ENCODE measurements around the gene REL.
"Not testable (repeated sequence)": the region's sequence is repeated elsewhere in the genome, so short reads cannot be mapped to it uniquely, and the experiment has no call there.

REL gene

GRCh38 chr2:60881047-60881932 is at the start of gene REL:
Gene REL (plus strand): TSS chr2:60881574. CDS start chr2:60881841, 267 bp downstream.
- DNase-seq (ENCODE audit: low read depth in 1 of 2, low spot score in 1 of 2), result peak; percentile 74 to 87

- DNase-seq (ENCODE audit: low read depth in 1 of 2, low spot score in 1 of 2), result no peak
These were observed 49.5 kb upstream of the REL start for GRCh38 chr2:60831921-60832320.

DNA sequence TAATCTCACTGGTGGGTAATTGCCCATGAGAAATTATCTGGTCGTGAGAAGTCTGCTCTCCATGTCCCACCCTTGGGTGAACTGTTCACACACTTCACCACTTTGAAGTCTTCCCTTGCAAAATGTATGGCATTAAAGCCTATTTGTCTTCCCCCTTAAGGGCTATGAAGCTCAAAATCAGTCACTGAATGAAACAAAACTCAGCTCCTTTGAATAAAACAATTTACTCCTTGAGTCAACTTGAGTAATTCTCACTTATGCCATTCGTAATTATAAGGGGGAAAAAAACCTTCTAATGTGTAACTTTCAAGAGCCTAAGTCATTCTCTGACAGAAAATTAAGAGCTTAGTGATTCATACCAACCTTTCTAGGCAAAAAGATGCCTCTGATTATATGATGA is 48.8 kb upstream of the REL start:
- no peak for DNase-seq (ENCODE audit: low read depth in 1 of 2, low spot score in 1 of 2)

DNA sequence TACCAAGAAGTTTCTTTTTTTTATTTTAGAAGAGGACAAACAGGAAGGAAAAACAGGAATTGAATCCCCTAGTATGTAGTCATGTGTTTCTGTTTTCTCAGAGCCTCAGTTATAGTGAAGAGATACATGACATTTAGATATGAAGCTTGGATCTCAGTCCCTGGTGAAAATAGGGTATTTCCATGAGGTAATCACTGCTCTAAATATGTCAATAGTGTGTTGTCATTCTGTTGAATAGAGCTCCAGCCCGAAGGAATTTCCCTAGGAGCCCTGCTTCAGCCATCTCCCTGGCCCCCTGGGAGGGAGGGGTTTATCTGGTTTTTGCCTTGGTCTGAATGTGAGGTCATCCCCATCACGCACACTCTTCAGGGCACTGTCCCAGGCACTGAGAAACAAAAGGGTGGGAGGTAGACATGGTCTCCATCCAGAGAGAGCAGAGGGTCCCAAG is 47.1 kb upstream of the REL start:
- no peak for DNase-seq (ENCODE audit: low read depth in 1 of 2, low spot score in 1 of 2)

DNA sequence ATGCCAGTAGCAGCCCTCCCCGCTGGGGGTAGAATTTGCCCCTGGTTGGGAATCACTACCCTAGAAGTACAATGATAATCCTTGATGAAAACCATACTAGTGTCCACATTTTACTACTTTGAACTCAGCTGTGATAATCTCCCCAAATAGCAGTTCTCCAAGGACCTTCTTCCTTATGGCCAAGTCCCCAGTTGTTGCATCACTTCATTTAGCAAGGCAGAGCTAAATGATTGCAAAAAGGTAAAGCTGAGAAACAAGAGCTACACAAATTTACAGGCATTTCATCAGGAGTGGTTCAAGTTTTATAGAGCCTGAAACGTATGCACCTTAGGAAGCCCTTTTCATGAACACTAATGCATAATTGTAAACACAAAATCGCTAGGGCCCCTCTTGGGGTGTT is 44.9 kb upstream of the REL start:
- DNase-seq (ENCODE audit: low read depth in 1 of 2, low spot score in 1 of 2), result no peak

- DNase-seq (ENCODE audit: low read depth in 1 of 2, low spot score in 1 of 2), result no peak
These were observed 44.3 kb upstream of the REL start for GRCh38 chr2:60837123-60837522.

- DNase-seq (ENCODE audit: low read depth in 1 of 2, low spot score in 1 of 2), result no peak
These were observed 42.9 kb upstream of the REL start for GRCh38 chr2:60838481-60838880.

GRCh38 chr2:60839126-60839813 is 42.1 kb upstream of the REL start:
- no peak for DNase-seq (ENCODE audit: low read depth in 1 of 2, low spot score in 1 of 2)

DNA sequence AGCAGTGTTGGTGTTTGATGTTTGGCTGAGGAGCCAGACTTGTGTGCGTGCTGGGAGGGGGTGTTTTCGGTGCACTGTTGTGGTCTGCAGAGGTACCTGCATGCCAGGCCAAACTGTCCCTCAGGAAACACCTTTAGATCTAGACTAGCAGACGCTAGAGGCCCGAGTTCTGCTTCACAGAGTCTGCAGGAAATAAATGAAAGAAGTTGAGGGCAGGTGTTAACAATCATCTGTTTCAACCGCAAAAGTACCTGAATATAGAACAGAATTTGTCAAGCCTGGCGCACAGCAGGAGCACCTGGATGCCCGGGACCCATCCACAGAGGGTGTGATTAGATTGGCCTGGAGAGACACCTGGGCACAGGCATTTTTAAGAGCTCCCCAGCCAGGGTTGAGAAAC is 40.5 kb upstream of the REL start:
- no peak for DNase-seq (ENCODE audit: low read depth in 1 of 2, low spot score in 1 of 2)

GRCh38 chr2:60843006-60843405 is 38.4 kb upstream of the REL start:
- no peak for DNase-seq (ENCODE audit: low read depth in 1 of 2, low spot score in 1 of 2)

- no peak for DNase-seq (ENCODE audit: low read depth in 1 of 2, low spot score in 1 of 2)
These were observed 37.3 kb upstream of the REL start for GRCh38 chr2:60844105-60844504.

DNA sequence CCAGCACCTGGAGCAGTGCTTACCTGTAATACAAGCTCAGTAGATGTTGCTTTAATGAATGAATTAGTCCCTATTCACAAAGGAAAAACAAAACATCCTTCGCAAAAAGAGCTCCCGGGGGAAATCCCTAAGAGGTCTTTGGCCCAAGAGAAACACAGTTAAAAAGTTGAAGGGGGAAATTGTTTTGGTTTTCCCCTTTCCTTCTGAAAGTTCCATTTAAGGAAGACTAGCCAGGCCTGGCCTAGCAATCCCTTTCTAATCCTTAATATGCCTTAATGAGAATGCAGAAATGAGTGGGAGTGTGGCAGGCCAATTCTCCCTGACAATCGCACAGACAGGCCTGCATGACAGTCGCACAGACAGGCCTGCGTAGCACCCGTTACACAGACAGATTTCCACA is 33.5 kb upstream of the REL start:
- no peak for DNase-seq (ENCODE audit: low read depth in 1 of 2, low spot score in 1 of 2)

DNA sequence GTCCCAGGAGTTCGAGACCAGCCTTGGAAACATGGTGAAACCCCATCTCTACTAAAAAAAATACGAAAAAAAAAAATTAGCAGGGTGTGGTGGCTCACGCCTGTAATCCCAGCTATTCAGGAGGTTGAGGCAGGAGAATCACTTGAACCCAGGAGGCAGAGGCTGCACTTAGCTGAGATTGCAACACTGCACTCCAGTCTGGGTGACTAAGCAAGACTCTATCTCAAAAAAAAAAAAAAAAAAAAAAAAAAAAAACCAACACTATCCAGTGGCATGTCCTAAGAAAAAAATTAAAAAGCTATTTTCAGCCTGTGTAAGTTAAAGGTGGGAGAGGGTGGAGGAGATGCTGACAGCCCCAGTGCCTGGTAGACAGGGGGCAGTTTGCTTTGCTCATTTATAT is 32.2 kb upstream of the REL start:
- DNase-seq (ENCODE audit: low read depth in 1 of 2, low spot score in 1 of 2), result no peak

DNA sequence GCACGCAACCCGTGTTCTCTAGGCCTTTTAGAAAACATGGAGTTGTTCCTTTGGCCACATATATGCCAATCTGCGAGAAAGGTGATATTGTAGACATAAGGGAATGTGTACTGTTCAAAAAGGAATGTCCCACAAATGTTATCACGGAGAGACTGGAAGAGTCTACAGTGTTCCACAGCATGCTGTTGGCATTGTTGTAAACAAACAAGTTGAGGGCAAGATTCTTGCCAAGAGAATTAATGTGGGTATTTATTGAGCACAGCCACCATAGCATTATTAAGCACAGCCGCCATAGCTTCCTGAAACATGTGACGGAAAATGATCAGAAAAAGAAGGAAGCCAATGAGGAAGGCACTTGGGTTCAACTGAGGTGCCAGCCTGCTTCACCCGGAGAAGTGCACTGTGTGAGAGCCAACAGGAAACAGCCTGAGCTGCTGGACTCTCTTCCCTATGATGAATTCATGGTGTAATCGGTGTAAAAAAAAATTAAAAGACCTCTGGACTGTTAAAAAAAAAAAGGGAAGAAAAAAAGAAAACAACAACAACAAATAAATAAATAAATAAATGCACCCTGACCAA is 29.0 kb upstream of the REL start:
- DNase-seq (ENCODE audit: low read depth in 1 of 2, low spot score in 1 of 2), result no peak

DNA sequence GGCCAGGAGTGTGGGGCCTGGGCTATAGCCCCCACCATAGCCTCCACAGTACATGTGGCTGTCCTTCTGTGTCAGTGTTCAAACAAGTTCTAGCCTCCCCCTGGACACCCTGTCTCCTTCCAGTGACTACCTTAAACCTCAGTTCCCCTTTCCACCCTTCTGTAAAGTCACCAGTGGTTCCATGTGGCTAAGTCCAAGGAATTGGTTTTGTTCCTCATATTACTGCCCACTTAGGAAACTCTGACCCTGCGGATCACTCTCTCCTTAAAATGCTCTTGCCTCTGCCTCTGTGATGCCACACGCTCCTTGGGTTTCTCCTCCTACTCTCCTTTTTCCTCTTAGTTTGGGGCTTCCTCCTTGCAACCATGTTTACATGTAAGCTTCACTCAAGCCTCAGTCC is 27.8 kb upstream of the REL start:
- DNase-seq (ENCODE audit: low read depth in 1 of 2, low spot score in 1 of 2), result no peak

DNA sequence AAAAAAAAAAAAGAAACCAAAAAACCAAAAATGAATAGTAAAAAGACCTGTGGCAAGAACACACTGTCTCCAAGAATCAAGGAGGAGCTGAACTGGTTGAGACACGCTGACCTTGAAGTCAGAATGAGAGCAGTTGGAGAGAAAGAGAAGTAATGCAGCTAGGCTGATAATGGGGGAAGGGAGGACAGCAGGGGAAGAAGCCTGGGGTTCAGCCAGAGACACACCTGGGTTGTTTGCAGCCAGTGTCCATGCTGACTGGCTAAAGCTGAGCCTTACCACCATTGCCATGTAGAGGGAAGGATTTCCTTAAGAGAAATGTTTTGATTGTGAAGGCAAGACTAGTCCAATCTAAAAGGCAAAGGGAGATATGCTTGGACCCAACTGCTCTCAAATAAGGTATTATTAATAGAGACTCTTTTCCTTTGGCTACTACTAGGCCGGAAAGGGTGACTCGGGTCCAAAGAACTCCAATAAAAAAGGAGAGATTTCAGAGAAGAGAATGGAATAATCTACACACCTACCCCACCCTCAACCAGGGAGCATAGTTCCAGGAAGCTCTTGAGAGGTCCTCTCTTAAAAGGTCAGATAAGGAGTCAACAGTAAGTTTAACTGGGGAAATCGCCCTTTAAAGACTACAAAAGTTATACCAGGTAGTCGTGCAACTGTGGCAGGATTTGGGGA is 25.2 kb upstream of the REL start:
- DNase-seq (ENCODE audit: low read depth in 1 of 2, low spot score in 1 of 2), result no peak

GRCh38 chr2:60857056-60857455 is 24.3 kb upstream of the REL start:
- no peak for DNase-seq (ENCODE audit: low read depth in 1 of 2, low spot score in 1 of 2)

- no peak for DNase-seq (ENCODE audit: low read depth in 1 of 2, low spot score in 1 of 2)
These were observed 22.5 kb upstream of the REL start for GRCh38 chr2:60858897-60859311.

GRCh38 chr2:60861736-60862135 is 19.6 kb upstream of the REL start:
- no peak for DNase-seq (ENCODE audit: low read depth in 1 of 2, low spot score in 1 of 2)

DNA sequence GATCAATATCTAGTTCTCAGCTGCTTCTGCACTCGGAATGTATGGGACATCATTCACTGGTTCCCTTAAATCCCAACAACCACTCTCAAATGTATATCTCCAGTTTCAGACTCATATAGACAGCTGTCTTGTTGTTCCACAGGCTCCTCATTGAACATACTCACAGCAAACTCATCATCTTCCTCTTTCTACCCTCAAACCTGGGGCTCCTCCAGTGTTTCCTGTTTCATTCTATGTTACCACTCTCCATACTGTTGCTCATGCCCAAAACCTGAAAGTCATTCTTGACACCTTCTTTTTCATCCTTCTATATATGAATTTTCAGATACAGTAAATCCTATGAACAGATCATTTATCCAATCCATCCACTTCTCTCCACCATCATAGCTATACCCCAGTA is 18.7 kb upstream of the REL start:
- DNase-seq (ENCODE audit: low read depth in 1 of 2, low spot score in 1 of 2), result no peak

DNA sequence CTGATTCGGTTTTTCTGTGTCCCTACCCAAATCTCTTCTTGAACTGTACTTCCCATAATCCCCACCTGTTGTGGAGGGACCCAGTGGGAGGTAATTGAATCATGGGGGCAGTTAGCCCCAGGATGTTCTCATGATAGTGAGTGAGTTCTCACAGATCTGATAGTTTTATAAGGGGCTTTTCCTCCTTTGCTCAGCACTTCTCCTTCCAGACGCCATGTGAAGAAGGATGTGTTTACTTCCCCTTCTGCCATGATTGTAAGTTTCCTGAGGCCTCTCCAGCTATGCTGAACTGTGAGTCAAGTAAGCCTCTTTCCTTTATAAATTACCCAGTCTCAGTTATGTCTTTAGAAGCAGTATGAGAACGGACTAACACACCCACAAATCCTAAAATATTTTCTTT is 16.0 kb upstream of the REL start:
- not testable (repeated sequence) for DNase-seq (ENCODE audit: low read depth in 1 of 2, low spot score in 1 of 2)

DNA sequence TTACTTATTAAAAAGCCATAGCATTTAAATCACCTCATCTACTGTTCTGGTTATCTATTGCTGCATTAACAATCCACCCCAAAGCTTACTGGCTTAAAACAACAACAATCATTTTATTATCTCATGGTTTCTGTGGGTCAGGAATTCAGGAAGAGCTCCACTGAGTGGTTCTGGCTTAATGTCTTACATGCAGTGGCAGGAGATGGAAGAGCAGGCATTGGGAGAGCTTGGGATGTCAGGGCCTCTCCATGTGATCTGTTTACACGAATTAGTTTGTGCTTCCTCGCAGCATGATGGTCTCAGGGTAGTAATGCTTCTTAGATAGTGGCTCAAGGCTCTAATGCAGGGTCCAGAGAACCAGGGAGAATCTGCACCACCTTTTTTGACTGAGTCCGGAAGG is 14.4 kb upstream of the REL start:
- DNase-seq (ENCODE audit: low read depth in 1 of 2, low spot score in 1 of 2), result no peak
